ENCODE measurements around the gene FBXO10. TPM values are rescaled to one million over a fixed set of nuclear protein-coding genes. Genes with fewer than 3 reads are reported as not detected.

FBXO10 gene
- total and polyA plus RNA-seq, 10 of the 15 experiments (the other 5 are each of a cell fraction or from before 2014, with no cell fraction given): 1.6 to 17.2 (median 9.6) TPM

DNA sequence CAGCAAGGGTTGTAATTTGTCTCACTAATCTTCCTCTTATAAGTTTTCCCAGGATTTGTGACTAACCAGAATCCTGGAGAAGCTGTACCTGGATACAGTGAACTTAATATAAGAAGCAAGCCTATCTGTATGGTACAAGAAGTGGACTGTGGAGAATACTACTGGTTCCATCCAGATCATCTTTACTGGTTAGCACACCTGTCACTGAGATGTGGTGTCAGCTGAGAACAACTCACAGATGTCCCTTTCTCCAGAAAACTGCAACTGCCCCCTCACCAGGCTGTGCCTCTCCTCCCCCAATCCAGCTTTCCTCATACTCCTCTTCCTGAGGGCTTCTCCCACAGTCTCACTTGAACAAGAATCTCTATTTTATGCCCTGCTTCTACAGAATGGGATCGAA is 4.9 kb downstream of the FBXO10 start:
- intact Hi-C loops (cut with micrococcal nuclease; ENCODE audit: unreplicated experiment) (loop anchor here (10.0 kb wide), 1 partner anchor 546 kb away; no protein-coding TSS in a partner anchor), in situ Hi-C loops (cut with MboI) (no loop called here)
- ChIA-PET CTCF (no interaction called here), SMC1A (ENCODE audit: uncharacterized antibody, unreplicated experiment) (interaction anchor here (0.6 kb wide), 1 partner anchor 12 kb away, joined by 3 read pairs; no protein-coding TSS in a partner anchor), POLR2A (no interaction called here), RAD21 (ENCODE audit: unreplicated experiment) (no interaction called here)
- TF ChIP-seq NFYB (IDR thresholded peaks at IDR 0.05; ENCODE audit: insufficient read depth, low read depth, low read length): peak; percentile 59; the same call in 1 of the 2 replicates
- TF ChIP-seq, protein P1, sequence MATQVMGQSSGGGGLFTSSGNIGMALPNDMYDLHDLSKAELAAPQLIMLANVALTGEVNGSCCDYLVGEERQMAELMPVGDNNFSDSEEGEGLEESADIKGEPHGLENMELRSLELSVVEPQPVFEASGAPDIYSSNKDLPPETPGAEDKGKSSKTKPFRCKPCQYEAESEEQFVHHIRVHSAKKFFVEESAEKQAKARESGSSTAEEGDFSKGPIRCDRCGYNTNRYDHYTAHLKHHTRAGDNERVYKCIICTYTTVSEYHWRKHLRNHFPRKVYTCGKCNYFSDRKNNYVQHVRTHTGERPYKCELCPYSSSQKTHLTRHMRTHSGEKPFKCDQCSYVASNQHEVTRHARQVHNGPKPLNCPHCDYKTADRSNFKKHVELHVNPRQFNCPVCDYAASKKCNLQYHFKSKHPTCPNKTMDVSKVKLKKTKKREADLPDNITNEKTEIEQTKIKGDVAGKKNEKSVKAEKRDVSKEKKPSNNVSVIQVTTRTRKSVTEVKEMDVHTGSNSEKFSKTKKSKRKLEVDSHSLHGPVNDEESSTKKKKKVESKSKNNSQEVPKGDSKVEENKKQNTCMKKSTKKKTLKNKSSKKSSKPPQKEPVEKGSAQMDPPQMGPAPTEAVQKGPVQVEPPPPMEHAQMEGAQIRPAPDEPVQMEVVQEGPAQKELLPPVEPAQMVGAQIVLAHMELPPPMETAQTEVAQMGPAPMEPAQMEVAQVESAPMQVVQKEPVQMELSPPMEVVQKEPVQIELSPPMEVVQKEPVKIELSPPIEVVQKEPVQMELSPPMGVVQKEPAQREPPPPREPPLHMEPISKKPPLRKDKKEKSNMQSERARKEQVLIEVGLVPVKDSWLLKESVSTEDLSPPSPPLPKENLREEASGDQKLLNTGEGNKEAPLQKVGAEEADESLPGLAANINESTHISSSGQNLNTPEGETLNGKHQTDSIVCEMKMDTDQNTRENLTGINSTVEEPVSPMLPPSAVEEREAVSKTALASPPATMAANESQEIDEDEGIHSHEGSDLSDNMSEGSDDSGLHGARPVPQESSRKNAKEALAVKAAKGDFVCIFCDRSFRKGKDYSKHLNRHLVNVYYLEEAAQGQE (IDR thresholded peaks at IDR 0.05; ENCODE audit: low read depth, low read length): no peak
- Histone ChIP-seq H3K9me3 (replicated peaks; ENCODE audit: control insufficient read depth, insufficient read depth, low read length) (no peaks in the 10 kb centered on the region), H3K4me3 (no peak overlapping the region), H2AFZ (ENCODE audit: control insufficient read depth, low read depth, low read length) (no peak overlapping the region), H3K4me2 (ENCODE audit: control insufficient read depth, insufficient read depth) (no peak overlapping the region), H3K9ac (ENCODE audit: control insufficient read depth, insufficient read depth, low read length) (no peak overlapping the region), H3K27ac (ENCODE audit: control insufficient read depth, insufficient read depth) (no peak overlapping the region), H4K20me1 (ENCODE audit: control insufficient read depth, insufficient read depth) (no peaks in the 10 kb centered on the region), H3K27me3 (replicated peaks in 1 of 2; ENCODE audit: control insufficient read depth in 2 of 2, insufficient read depth in 2 of 2, low read length in 1 of 2) (no peaks in the 10 kb centered on the region), H3K79me2 (ENCODE audit: control insufficient read depth, insufficient read depth, low read length) (peaks cover 29% of the 10 kb centered on the region), H3K36me3 (ENCODE audit: control insufficient read depth in 2 of 2, insufficient read depth in 2 of 2, low read length in 1 of 2) (no peaks in the 10 kb centered on the region), H3K4me1 (ENCODE audit: control insufficient read depth, insufficient read depth, low read length) (peaks cover 31% of the 10 kb centered on the region)
- no peak for DNase-seq (ENCODE audit: low read depth, low spot score)
- 100% methylated on average over 1 of the region's 1 CpG for WGBS (ENCODE audit: insufficient coverage, insufficient replicate concordance, low lambda C conversion rate, missing lambda C conversion rate)
- no TSS peak for BruUV-seq (replicated peaks)
- no peak for ATAC-seq
- FAIRE-seq: no peak
